H9 (cell line): ENCODE results near the gene APP. TPM values are rescaled to one million over a fixed set of nuclear protein-coding genes. Genes with fewer than 3 reads are reported as not detected.

ENCODE experiments used
- DNase-seq: peaks from one replicate; pipeline ENCODE4 v3.0.0-alpha.2; 2017
- H2AFZ ChIP-seq: one replicate; pipeline ENCODE4 v1.6.1; 2013; ENCODE audit warnings: mild to moderate bottlenecking, low read length, control low read depth, moderate library complexity
- H2AK5ac ChIP-seq: 2 replicates; pipeline ENCODE4 v1.6.1; 2013; ENCODE audit warnings: low read length, control low read depth, mixed read lengths; ENCODE audit not compliant: insufficient read length
- H2BK120ac ChIP-seq: one replicate; pipeline ENCODE4 v1.6.1; 2013; ENCODE audit warnings: low read depth, mild to moderate bottlenecking, low read length, control low read depth, inconsistent platforms; ENCODE audit not compliant: poor library complexity, severe bottlenecking
- H2BK12ac ChIP-seq: 2 replicates; pipeline ENCODE4 v1.6.1; 2013; ENCODE audit warnings: low read length, control low read depth, mixed read lengths, low read depth; ENCODE audit not compliant: insufficient read length
- H2BK15ac ChIP-seq: 2 replicates; pipeline ENCODE4 v1.6.1; 2013; ENCODE audit warnings: low read depth, low read length, control low read depth
- H2BK20ac ChIP-seq: one replicate; pipeline ENCODE4 v1.6.1; 2013; ENCODE audit warnings: low read depth, mild to moderate bottlenecking, low read length, control low read depth, inconsistent platforms; ENCODE audit not compliant: poor library complexity, severe bottlenecking
- H2BK5ac ChIP-seq: 2 replicates; pipeline ENCODE4 v1.6.1; 2013; ENCODE audit warnings: low read length, control low read depth, mixed read lengths; ENCODE audit not compliant: insufficient read length
- H3K14ac ChIP-seq: 2 replicates; pipeline ENCODE4 v1.6.1; 2013; ENCODE audit warnings: low read length, control low read depth; ENCODE audit not compliant: insufficient read depth
- H3K18ac ChIP-seq: 2 replicates; pipeline ENCODE4 v1.6.1; 2013; ENCODE audit warnings: low read depth, mild to moderate bottlenecking, mixed read lengths, low read length, control low read depth; ENCODE audit not compliant: insufficient read length
- H3K23ac ChIP-seq: 2 replicates; pipeline ENCODE4 v1.6.1; 2013; ENCODE audit warnings: low read length, control low read depth, mixed read lengths, low read depth; ENCODE audit not compliant: insufficient read length
- H3K23me2 ChIP-seq: 2 replicates; pipeline ENCODE4 v1.6.1; 2013; ENCODE audit warnings: low read depth, mild to moderate bottlenecking, mixed read lengths, low read length, control low read depth; ENCODE audit not compliant: insufficient read length, poor library complexity, severe bottlenecking
- H3K27ac ChIP-seq: 2 replicates; pipeline ENCODE4 v1.5.1; 2013; ENCODE audit warnings: low read length, control low read depth, mixed read lengths, low read depth; ENCODE audit not compliant: insufficient read length
- H3K27me3 ChIP-seq: 2 replicates; pipeline ENCODE4 v1.6.1; 2013; ENCODE audit warnings: low read length, control low read depth, inconsistent platforms; ENCODE audit not compliant: insufficient read depth
- H3K4ac ChIP-seq: 2 replicates; pipeline ENCODE4 v1.6.1; 2013; ENCODE audit warnings: low read depth, mild to moderate bottlenecking, control low read depth, inconsistent platforms, low read length, moderate library complexity
- H3K4me1 ChIP-seq: 2 replicates; pipeline ENCODE4 v1.6.1; 2013; ENCODE audit warnings: low read length, control low read depth, inconsistent platforms; ENCODE audit not compliant: insufficient read depth
- H3K4me2 ChIP-seq: 2 replicates; pipeline ENCODE4 v1.6.1; 2013; ENCODE audit warnings: low read length, control low read depth, mixed read lengths; ENCODE audit not compliant: insufficient read length, insufficient read depth
- H3K56ac ChIP-seq: 2 replicates; pipeline ENCODE4 v1.6.1; 2013; ENCODE audit warnings: low read depth, mild to moderate bottlenecking, mixed read lengths, low read length, control low read depth; ENCODE audit not compliant: insufficient read length
- H3K79me1 ChIP-seq: 2 replicates; pipeline ENCODE4 v1.6.1; 2013; ENCODE audit warnings: low read depth, mild to moderate bottlenecking, moderate library complexity, low read length, control low read depth, inconsistent platforms; ENCODE audit not compliant: insufficient read depth, poor library complexity, severe bottlenecking
- H3K79me2 ChIP-seq: 2 replicates; pipeline ENCODE4 v1.6.1; 2013; ENCODE audit warnings: low read length, control low read depth, inconsistent platforms; ENCODE audit not compliant: insufficient read depth
- H3K9ac ChIP-seq: 2 replicates; pipeline ENCODE4 v1.6.1; 2013; ENCODE audit warnings: low read length, control low read depth, mixed read lengths; ENCODE audit not compliant: insufficient read length; ENCODE audit errors: extremely low read depth
- H3K9me3 ChIP-seq: one replicate; pipeline ENCODE4 v1.6.1; 2013; ENCODE audit warnings: low read depth, low read length, inconsistent platforms; ENCODE audit not compliant: control insufficient read depth
- H3T11ph ChIP-seq: one replicate; pipeline ENCODE4 v1.6.1; 2013; ENCODE audit warnings: mild to moderate bottlenecking, low read length, control low read depth, inconsistent platforms
- H4K20me1 ChIP-seq: one replicate; pipeline ENCODE4 v1.6.1; 2013; ENCODE audit not compliant: control insufficient read depth, insufficient read length, insufficient read depth
- H4K5ac ChIP-seq: 2 replicates; pipeline ENCODE4 v1.6.1; 2013; ENCODE audit warnings: low read depth, mild to moderate bottlenecking, mixed read lengths, low read length, control low read depth; ENCODE audit not compliant: insufficient read length
- H4K8ac ChIP-seq: replicated peaks from 2 replicates; pipeline ENCODE4 v1.6.1; 2013; ENCODE audit warnings: low read length, control low read depth, mixed read lengths, low read depth; ENCODE audit not compliant: insufficient read length
- H4K91ac ChIP-seq: 2 replicates; pipeline ENCODE4 v1.6.1; 2013; ENCODE audit warnings: low read depth, mild to moderate bottlenecking, moderate library complexity, mixed read lengths, low read length, control low read depth; ENCODE audit not compliant: insufficient read length
- H3K27ac Mint-ChIP-seq, 3 experiments: 2 replicates in 2 of 3; 3 replicates in 1 of 3; pipeline ENCODE4 v1.8.0; 2020 to 2021; ENCODE audit warnings: mixed read lengths in 3 of 3, mild to moderate bottlenecking in 1 of 3, moderate library complexity in 1 of 3
- H3K27me3 Mint-ChIP-seq: 2 replicates; pipeline ENCODE4 v1.8.0; 2021; ENCODE audit warnings: low read depth, mild to moderate bottlenecking, moderate library complexity, mixed read lengths
- H3K36me3 Mint-ChIP-seq, 3 experiments: 2 replicates in 2 of 3; 3 replicates in 1 of 3; pipeline ENCODE4 v1.8.0; 2020 to 2021; ENCODE audit warnings: low read depth in 3 of 3, mixed read lengths in 3 of 3; ENCODE audit not compliant: insufficient read depth in 1 of 3
- H3K4me1 Mint-ChIP-seq, 2 experiments: 2 replicates each; pipeline ENCODE4 v1.8.0; 2020; ENCODE audit warnings: mixed read lengths in 2 of 2
- H3K4me3 Mint-ChIP-seq, 2 experiments: 2 replicates in 1 of 2; 3 replicates in 1 of 2; pipeline ENCODE4 v1.8.0; 2020 to 2021; ENCODE audit warnings: mild to moderate bottlenecking in 2 of 2, mixed read lengths in 2 of 2, moderate library complexity in 1 of 2
- H3K9me3 Mint-ChIP-seq, 2 experiments: 2 replicates in 1 of 2; 3 replicates in 1 of 2; pipeline ENCODE4 v1.8.0; 2020; ENCODE audit warnings: mild to moderate bottlenecking in 2 of 2, mixed read lengths in 2 of 2, moderate library complexity in 1 of 2
- CTCF ChIP-seq: fragments of 200-600 bp; sonication (generic); conservative IDR thresholded peaks from 3 replicates; pipeline ENCODE4 v1.8.0; 2021; ENCODE audit warnings: antibody characterized with exemption, mild to moderate bottlenecking
- WGBS: extraction: QIAGEN DNeasy Blood & Tissue Kit; methylation state at CpG from one replicate; pipeline ENCODE4 v1.1.7; 2013; ENCODE audit warnings: missing lambda C conversion rate, low lambda C conversion rate, mixed read lengths; ENCODE audit not compliant: insufficient read length; ENCODE audit errors: extremely low coverage; 5-methylcytosine and 5-hydroxymethylcytosine counted together
- total RNA-seq: library from RNA; stranded (reverse); gene quantifications from 2 replicates; pipeline ENCODE4 v1.2.1, GENCODE V29; 2021

APP gene
- total RNA-seq, 1 experiment from 2014 or later, result 380 TPM

GRCh38 chr21:25983745-25984144, 186.8 kb downstream of the APP start:
- Histone ChIP-seq H3K79me2 (peaks cover 2% of the 10 kb centered on the region; the same call in 1 of the 2 replicates), H2BK20ac (no peak overlapping the region), H4K91ac (no peak overlapping the region), H2AK5ac (no peak overlapping the region), H3K4me2 (no peak overlapping the region), H3K27me3 (no peaks in the 10 kb centered on the region), H2BK15ac (no peak overlapping the region), H3K18ac (no peak overlapping the region), H3K79me1 (no peaks in the 10 kb centered on the region), H3K56ac (no peak overlapping the region), H3K27ac (no peak overlapping the region), H3K4me1 (peaks cover 14% of the 10 kb centered on the region; the same call in 1 of the 2 replicates), H3K14ac (no peak overlapping the region), H3K9me3 (no peaks in the 10 kb centered on the region), H2BK12ac (no peak overlapping the region), H3K9ac (no peak overlapping the region), H3K23ac (no peak overlapping the region), H3K23me2 (no peaks in the 10 kb centered on the region), H2BK120ac (no peak overlapping the region), H3T11ph (no peak overlapping the region), H4K5ac (no peak overlapping the region), H4K8ac (no peak overlapping the region), H2AFZ (no peak overlapping the region), H4K20me1 (no peaks in the 10 kb centered on the region), H3K4ac (no peak overlapping the region), H2BK5ac (peak overlapping the region; percentile 71)
- no CpG with 5 or more reads among the region's 3 CpGs for WGBS
- DNase-seq, result no peak
- Mint-ChIP-seq H3K4me1 (peaks cover 39 to 40% of the 10 kb centered on the region in 2 experiments), H3K27me3 (no peaks in the 10 kb centered on the region; the same call in 1 of the 2 replicates), H3K4me3 (peak overlapping the region in 1 of 2 experiments; percentile 35; a peak in 2 of 5 replicates), H3K36me3 (peaks cover 33 to 43% (median 37%) of the 10 kb centered on the region in 3 experiments; a peak in 6 of 7 replicates), H3K27ac (peak overlapping the region; percentile 94 to 97 (median 95)), H3K9me3 (no peaks in the 10 kb centered on the region)
- TF ChIP-seq CTCF, result no peak
